Urinary bladder (tissue), 4 donors: ENCODE measurements around the gene PGPEP1. TPM values are rescaled to one million over a fixed set of nuclear protein-coding genes. Genes with fewer than 3 reads are reported as not detected.
A peak's percentile ranks its signal among the peaks of the same experiment; 100 is the strongest.

Source experiments
- DNase-seq: peaks from one replicate; pipeline ENCODE4 v3.0.0-alpha.2; 2015; ENCODE audit errors: extremely low spot score
- H3K27ac ChIP-seq: one replicate; pipeline ENCODE4 v1.5.1; 2013; ENCODE audit warnings: low read depth, mild to moderate bottlenecking, moderate library complexity
- H3K36me3 ChIP-seq: one replicate; pipeline ENCODE4 v1.6.1; 2013; ENCODE audit warnings: mild to moderate bottlenecking, moderate library complexity; ENCODE audit not compliant: insufficient read depth
- H3K4me1 ChIP-seq: one replicate; pipeline ENCODE4 v1.6.1; 2013; ENCODE audit warnings: mild to moderate bottlenecking, moderate library complexity; ENCODE audit not compliant: insufficient read depth
- H3K4me3 ChIP-seq: one replicate; pipeline ENCODE4 v1.5.1; 2013; ENCODE audit warnings: low read depth, low read length
- WGBS: extraction: QIAGEN DNeasy Blood & Tissue Kit; methylation state at CpG from one replicate; pipeline ENCODE4 v1.1.7; 2013; 5-methylcytosine and 5-hydroxymethylcytosine counted together
- polyA plus RNA-seq: library from polyadenylated mRNA; stranded (reverse); fragments of 200-250 nt; gene quantifications from one replicate; pipeline ENCODE4 v1.2.3, GENCODE V29; 2013
- total RNA-seq: library from RNA; depleted of rRNA; stranded (reverse); fragments of >200 nt; gene quantifications from one replicate; pipeline ENCODE4 v1.2.3, GENCODE V29; 2014
- donor health status: healthy with polysubstance abuse.
- donor health status: healthy.

Gene PGPEP1
- total RNA-seq (13.9 TPM), polyA plus RNA-seq (19.0 TPM)

GRCh38 chr19:18340190-18340989, at the start of gene PGPEP1:
Gene PGPEP1, plus strand, starts transcription at chr19:18340598. Its CDS starts 84 bp downstream, at chr19:18340682.
- H3K36me3 ChIP-seq = no peaks in the 10 kb centered on the region
- peak within 1 kb of the TSS; percentile 88 for H3K4me3 ChIP-seq
- H3K27ac ChIP-seq = peak within 1 kb of the TSS; percentile 88
- WGBS = 4% methylated on average over 69 of the region's 69 CpGs
- no peak for DNase-seq
- no peaks in the 10 kb centered on the region for H3K4me1 ChIP-seq

- WGBS = 28% methylated on average over 21 of the region's 21 CpGs
- H3K4me3 ChIP-seq = peak overlapping the region; percentile 53
- no peaks in the 10 kb centered on the region for H3K36me3 ChIP-seq
- H3K27ac ChIP-seq = peak overlapping the region; percentile 97
- no peak for DNase-seq
- H3K4me1 ChIP-seq = no peaks in the 10 kb centered on the region
Observed at GRCh38 chr19:18291019-18291524, 49.3 kb upstream of the PGPEP1 start.

- Histone ChIP-seq H3K4me3 (peak overlapping the region; percentile 53), H3K36me3 (no peaks in the 10 kb centered on the region), H3K4me1 (no peaks in the 10 kb centered on the region), H3K27ac (peak overlapping the region; percentile 97)
- DNase-seq = peak; percentile 72
- under 1% methylated on average over 75 of the region's 75 CpGs for WGBS
Observed at GRCh38 chr19:18291590-18292461, 48.6 kb upstream of the PGPEP1 start.

- no peaks in the 10 kb centered on the region for H3K4me1 ChIP-seq
- DNase-seq = no peak
- peak overlapping the region; percentile 53 for H3K4me3 ChIP-seq
- H3K27ac ChIP-seq = peak overlapping the region; percentile 97
- no peaks in the 10 kb centered on the region for H3K36me3 ChIP-seq
- WGBS = under 1% methylated on average over 20 of the region's 20 CpGs
Observed at GRCh38 chr19:18292462-18292809, 48.0 kb upstream of the PGPEP1 start.

GRCh38 chr19:18292810-18293641, 47.4 kb upstream of the PGPEP1 start:
- 9% methylated on average over 31 of the region's 31 CpGs for WGBS
- Histone ChIP-seq H3K27ac (peak overlapping the region; percentile 97), H3K36me3 (no peaks in the 10 kb centered on the region), H3K4me3 (peak overlapping the region; percentile 53), H3K4me1 (no peaks in the 10 kb centered on the region)
- peak; percentile 77 for DNase-seq

GRCh38 chr19:18293642-18294466, 46.5 kb upstream of the PGPEP1 start:
- 55% methylated on average over 18 of the region's 18 CpGs for WGBS
- Histone ChIP-seq H3K36me3 (no peaks in the 10 kb centered on the region), H3K4me1 (no peaks in the 10 kb centered on the region), H3K27ac (peak overlapping the region; percentile 81), H3K4me3 (no peak overlapping the region)
- DNase-seq = no peak

- no peak for DNase-seq
- 51% methylated on average over 9 of the region's 9 CpGs for WGBS
Observed at GRCh38 chr19:18294467-18294864, 45.9 kb upstream of the PGPEP1 start.

GRCh38 chr19:18295034-18295451, 45.4 kb upstream of the PGPEP1 start:
- DNase-seq = no peak
- Histone ChIP-seq H3K27ac (no peak overlapping the region), H3K4me1 (no peaks in the 10 kb centered on the region), H3K36me3 (no peaks in the 10 kb centered on the region), H3K4me3 (no peak overlapping the region)
- WGBS = 82% methylated on average over 4 of the region's 4 CpGs

More at GRCh38 chr19:18294467-18294864, 45.9 kb upstream of the PGPEP1 start:
- Histone ChIP-seq H3K36me3 (no peaks in the 10 kb centered on the region), H3K27ac (peak overlapping the region; percentile 43), H3K4me1 (no peaks in the 10 kb centered on the region), H3K4me3 (no peak overlapping the region)

- Histone ChIP-seq H3K27ac (no peak overlapping the region), H3K36me3 (no peaks in the 10 kb centered on the region), H3K4me3 (no peak overlapping the region), H3K4me1 (no peaks in the 10 kb centered on the region)
- 29% methylated on average over 4 of the region's 4 CpGs for WGBS
- no peak for DNase-seq
Observed at GRCh38 chr19:18297308-18297707, 43.1 kb upstream of the PGPEP1 start.

- H3K4me1 ChIP-seq = no peaks in the 10 kb centered on the region
- no peak overlapping the region for H3K4me3 ChIP-seq
- H3K36me3 ChIP-seq = no peaks in the 10 kb centered on the region
- no peak overlapping the region for H3K27ac ChIP-seq
- no peak for DNase-seq
- 79% methylated on average over 6 of the region's 6 CpGs for WGBS
Observed at GRCh38 chr19:18298601-18299000, 41.8 kb upstream of the PGPEP1 start.

- Histone ChIP-seq H3K4me1 (no peaks in the 10 kb centered on the region), H3K4me3 (no peak overlapping the region), H3K36me3 (no peaks in the 10 kb centered on the region), H3K27ac (no peak overlapping the region)
- no peak for DNase-seq
- 96% methylated on average over 9 of the region's 9 CpGs for WGBS
Observed at GRCh38 chr19:18299654-18300053, 40.7 kb upstream of the PGPEP1 start.

- WGBS = 39% methylated on average over 18 of the region's 18 CpGs
- no peak for DNase-seq
- Histone ChIP-seq H3K4me3 (no peak overlapping the region), H3K4me1 (no peaks in the 10 kb centered on the region), H3K36me3 (no peaks in the 10 kb centered on the region), H3K27ac (no peak overlapping the region)
Observed at GRCh38 chr19:18300930-18301717, 39.3 kb upstream of the PGPEP1 start.
